ENCODE results near the gene COX11. TPM values are rescaled to one million over a fixed set of nuclear protein-coding genes. Genes with fewer than 3 reads are reported as not detected.

COX11 gene
- total RNA-seq, 1 donor from 2014 or later = 44.0 TPM

DNA sequence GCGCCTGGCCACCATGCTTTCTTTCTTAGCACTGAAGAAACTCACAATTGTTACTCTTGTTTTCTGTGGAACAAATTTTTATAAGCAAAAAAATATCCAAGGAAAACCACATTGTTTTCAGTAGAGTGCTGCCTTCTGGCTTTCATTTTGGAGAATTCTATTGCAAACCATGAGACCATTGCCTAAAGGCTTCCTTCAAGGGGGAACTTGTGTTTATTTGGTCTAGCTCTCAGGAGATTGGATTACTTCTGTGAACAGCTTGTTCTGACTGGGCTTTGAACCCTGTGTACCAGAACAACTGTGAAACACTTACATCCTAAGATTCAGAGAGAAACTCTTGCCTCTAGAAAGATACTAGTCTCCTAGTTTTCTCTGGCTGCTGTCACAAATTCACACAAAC, 35.7 kb downstream of the COX11 start:
- no peaks in the 10 kb centered on the region for H3K9me3 ChIP-seq
- H3K36me3 ChIP-seq = peaks cover 0 to 5% of the 10 kb centered on the region in 2 donors
- H3K4me1 ChIP-seq = no peaks in the 10 kb centered on the region
- H3K27ac ChIP-seq = no peak overlapping the region
- H3K27me3 ChIP-seq = no peaks in the 10 kb centered on the region
- TF ChIP-seq POLR2A (IDR thresholded peaks at IDR 0.05) (no peak), POLR2AphosphoS5 (IDR thresholded peaks at IDR 0.05; ENCODE audit: insufficient read depth in 1 of 2, low read depth in 1 of 2) (no peak), CTCF (IDR thresholded peaks at IDR 0.05) (no peak)
- no peak for DNase-seq (ENCODE audit: extremely low spot score in 2 of 2)
- H3K4me3 ChIP-seq = no peak overlapping the region
- intact Hi-C loops (cut with DNase I) = no loop called here

DNA sequence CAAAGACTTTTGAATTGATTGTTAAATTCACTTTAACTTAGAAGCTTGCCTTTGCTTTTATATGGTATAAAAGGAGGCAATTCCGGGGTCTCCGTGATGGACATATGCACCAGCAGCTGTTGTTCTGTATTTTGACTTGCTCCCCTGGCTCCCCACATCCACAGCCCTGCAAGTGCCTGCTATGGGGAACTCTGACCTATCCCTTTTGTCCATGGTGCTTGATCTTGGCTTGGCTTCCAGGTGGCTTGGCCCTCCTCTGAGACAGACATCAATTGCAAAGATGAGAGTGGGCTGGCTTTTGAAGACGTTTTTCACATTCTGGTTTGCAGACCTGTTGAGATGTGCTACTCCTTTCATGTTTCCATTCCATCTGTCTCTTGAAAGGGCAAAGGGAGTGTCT, 40.9 kb downstream of the COX11 start:
- Histone ChIP-seq H3K36me3 (peaks cover 0 to 5% of the 10 kb centered on the region in 2 donors), H3K9me3 (no peaks in the 10 kb centered on the region), H3K4me1 (no peaks in the 10 kb centered on the region), H3K4me3 (no peak overlapping the region), H3K27me3 (no peaks in the 10 kb centered on the region), H3K27ac (no peak overlapping the region)
- intact Hi-C loops (cut with DNase I) = no loop called here
- TF ChIP-seq POLR2A (IDR thresholded peaks at IDR 0.05) = no peak
- TF ChIP-seq CTCF (IDR thresholded peaks at IDR 0.05) = no peak
- no peak for TF ChIP-seq POLR2AphosphoS5 (IDR thresholded peaks at IDR 0.05; ENCODE audit: insufficient read depth in 1 of 2, low read depth in 1 of 2)
- no peak for DNase-seq (ENCODE audit: extremely low spot score in 2 of 2)

DNA sequence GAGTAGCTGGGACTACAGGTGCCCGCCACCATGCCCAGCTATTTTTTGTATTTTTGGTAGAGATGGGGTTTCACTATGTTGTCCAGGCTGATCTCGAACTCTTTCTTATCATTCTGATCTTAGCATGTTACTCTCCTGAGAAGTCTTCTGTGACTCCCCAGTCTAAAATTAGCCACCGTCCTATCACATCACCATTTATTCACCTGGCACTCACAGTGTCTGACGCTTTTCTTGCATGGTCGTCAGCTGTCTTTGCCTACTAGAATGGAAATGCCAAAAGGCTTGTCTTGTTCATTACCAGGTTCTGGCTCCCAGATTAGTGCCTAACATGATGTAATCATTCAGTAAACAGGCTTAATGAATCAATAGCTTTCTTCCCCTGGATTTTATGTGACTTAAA, 44.0 kb downstream of the COX11 start:
- Histone ChIP-seq H3K4me3 (no peak overlapping the region), H3K27ac (no peak overlapping the region), H3K4me1 (no peaks in the 10 kb centered on the region), H3K36me3 (no peaks in the 10 kb centered on the region), H3K27me3 (no peaks in the 10 kb centered on the region), H3K9me3 (no peaks in the 10 kb centered on the region)
- no peak for TF ChIP-seq CTCF (IDR thresholded peaks at IDR 0.05)
- TF ChIP-seq POLR2AphosphoS5 (IDR thresholded peaks at IDR 0.05; ENCODE audit: insufficient read depth in 1 of 2, low read depth in 1 of 2) = no peak
- no peak for TF ChIP-seq POLR2A (IDR thresholded peaks at IDR 0.05)
- intact Hi-C loops (cut with DNase I) = no loop called here
- DNase-seq (ENCODE audit: extremely low spot score in 2 of 2) = no peak

GRCh38 chr17:54920819-54921218, 47.6 kb downstream of the COX11 start:
- no peak overlapping the region for H3K27ac ChIP-seq
- no peak for DNase-seq (ENCODE audit: extremely low spot score in 2 of 2)
- H3K4me1 ChIP-seq = no peaks in the 10 kb centered on the region
- intact Hi-C loops (cut with DNase I) = no loop called here
- peaks cover 0 to 14% of the 10 kb centered on the region in 2 donors for H3K36me3 ChIP-seq
- H3K27me3 ChIP-seq = no peaks in the 10 kb centered on the region
- H3K9me3 ChIP-seq = no peaks in the 10 kb centered on the region
- TF ChIP-seq POLR2A (IDR thresholded peaks at IDR 0.05) (no peak), CTCF (IDR thresholded peaks at IDR 0.05) (no peak), POLR2AphosphoS5 (IDR thresholded peaks at IDR 0.05; ENCODE audit: insufficient read depth in 1 of 2, low read depth in 1 of 2) (no peak)
- H3K4me3 ChIP-seq = no peak overlapping the region

DNA sequence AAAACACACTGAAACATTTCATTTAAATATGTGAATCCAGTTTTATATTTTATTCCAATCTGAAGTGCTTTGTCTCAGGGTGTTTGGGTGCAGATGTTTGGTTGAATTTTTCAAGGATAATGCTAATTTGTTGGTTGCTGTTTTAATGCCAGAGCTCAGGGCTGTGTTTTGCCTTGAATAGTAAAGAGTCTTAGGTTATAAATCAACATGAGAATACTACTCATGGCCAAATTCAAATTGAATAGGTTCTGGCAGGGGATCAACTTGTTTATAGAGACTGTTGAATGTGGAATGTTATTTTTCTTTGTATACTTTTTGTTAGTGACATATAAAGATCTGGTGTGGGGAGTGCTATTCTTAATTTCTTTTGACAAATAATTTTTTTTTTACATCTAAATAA, 49.0 kb downstream of the COX11 start:
- no peak for DNase-seq (ENCODE audit: extremely low spot score in 2 of 2)
- TF ChIP-seq POLR2A (IDR thresholded peaks at IDR 0.05) (no peak), POLR2AphosphoS5 (IDR thresholded peaks at IDR 0.05; ENCODE audit: insufficient read depth in 1 of 2, low read depth in 1 of 2) (no peak), CTCF (IDR thresholded peaks at IDR 0.05) (no peak)
- Histone ChIP-seq H3K4me3 (no peak overlapping the region), H3K27me3 (no peaks in the 10 kb centered on the region), H3K36me3 (peaks cover 0 to 24% of the 10 kb centered on the region in 2 donors), H3K4me1 (no peaks in the 10 kb centered on the region), H3K9me3 (no peaks in the 10 kb centered on the region), H3K27ac (no peak overlapping the region)
- intact Hi-C loops (cut with DNase I) = no loop called here
